Keratinocyte (primary cell): ENCODE results near the gene MCM3AP. TPM values are rescaled to one million over a fixed set of nuclear protein-coding genes. Genes with fewer than 3 reads are reported as not detected.

ENCODE experiments used
- DNase-seq: peaks from one replicate; pipeline ENCODE4 v3.0.0-alpha.2; 2011; ENCODE audit warnings: low read depth, missing footprints, low spot score
- FAIRE-seq: peaks from 2 replicates; lab custom pipeline; 2011; peaks lifted over from hg19 to GRCh38; lab: Jason Lieb, UNC
- H2AFZ ChIP-seq: 2 replicates; pipeline ENCODE4 v1.6.0; 2012; ENCODE audit warnings: low read length, control low read depth, inconsistent platforms; ENCODE audit not compliant: control insufficient read depth
- H3K27ac ChIP-seq: 2 replicates; pipeline ENCODE4 v1.5.1; 2011; ENCODE audit warnings: low read length; ENCODE audit not compliant: control insufficient read depth, insufficient read depth
- H3K27me3 ChIP-seq: 3 replicates; pipeline ENCODE4 v1.6.0; 2011; ENCODE audit warnings: low read length; ENCODE audit not compliant: control insufficient read depth, insufficient read depth; ENCODE audit errors: extremely low read depth
- H3K36me3 ChIP-seq, 2 experiments: 2 replicates in 1 of 2; 3 replicates in 1 of 2; pipeline ENCODE4 v1.5.1; 2011; ENCODE audit warnings: low read length in 2 of 2, mild to moderate bottlenecking in 1 of 2; ENCODE audit not compliant: control insufficient read depth in 2 of 2, insufficient read depth in 2 of 2; ENCODE audit errors: extremely low read depth in 1 of 2
- H3K4me1 ChIP-seq: 3 replicates; pipeline ENCODE4 v1.5.1; 2011; ENCODE audit warnings: low read length; ENCODE audit not compliant: control insufficient read depth, insufficient read depth; ENCODE audit errors: extremely low read depth
- H3K4me2 ChIP-seq: 3 replicates; pipeline ENCODE4 v1.6.0; 2011; ENCODE audit warnings: low read depth, low read length; ENCODE audit not compliant: control insufficient read depth, insufficient read depth; ENCODE audit errors: extremely low read depth
- H3K4me3 ChIP-seq, 3 experiments: fragments of 200-600 bp in 1 of 3; sonication (generic) in 1 of 3; 2 replicates in 2 of 3; 3 replicates in 1 of 3; pipeline ENCODE4 v1.5.1; 2011 to 2016; ENCODE audit warnings: low read length in 3 of 3, mild to moderate bottlenecking in 3 of 3, control low read depth in 2 of 3, inconsistent platforms in 1 of 3, low read depth in 1 of 3, mixed read lengths in 1 of 3, mixed run types in 1 of 3, moderate library complexity in 1 of 3; ENCODE audit not compliant: control insufficient read depth in 2 of 3, insufficient read depth in 2 of 3; ENCODE audit errors: extremely low read depth in 1 of 3
- H3K79me2 ChIP-seq: 2 replicates; pipeline ENCODE4 v1.6.0; 2012; ENCODE audit warnings: low read length; ENCODE audit not compliant: control insufficient read depth, insufficient read depth
- H3K9ac ChIP-seq: 3 replicates; pipeline ENCODE4 v1.6.0; 2011; ENCODE audit warnings: low read length; ENCODE audit not compliant: control insufficient read depth, insufficient read depth; ENCODE audit errors: extremely low read depth
- H3K9me1 ChIP-seq: 3 replicates; pipeline ENCODE4 v1.6.0; 2011; ENCODE audit warnings: low read length; ENCODE audit not compliant: control insufficient read depth, insufficient read depth; ENCODE audit errors: extremely low read depth
- H3K9me3 ChIP-seq: 2 replicates; pipeline ENCODE4 v1.5.1; 2012; ENCODE audit warnings: low read depth, low read length; ENCODE audit not compliant: control insufficient read depth
- H4K20me1 ChIP-seq: 3 replicates; pipeline ENCODE4 v1.6.0; 2011; ENCODE audit warnings: low read length; ENCODE audit not compliant: control insufficient read depth, insufficient read depth; ENCODE audit errors: extremely low read depth
- CTCF ChIP-seq, 3 experiments: IDR thresholded peaks in 1 of 3; conservative IDR thresholded peaks in 1 of 3; optimal IDR thresholded peaks in 1 of 3; 2 replicates in 2 of 3; 3 replicates in 1 of 3; pipeline versions ENCODE3 to v1.5.1; 2011; ENCODE audit warnings: low read length in 3 of 3, mild to moderate bottlenecking in 3 of 3, moderate library complexity in 2 of 3, control low read depth in 1 of 3, inconsistent platforms in 1 of 3; ENCODE audit not compliant: insufficient read depth in 2 of 3; ENCODE audit errors: extremely low read depth in 1 of 3
- EZH2 ChIP-seq: IDR thresholded peaks from one replicate; pipeline ENCODE4 v1.6.1; 2012; ENCODE audit warnings: inconsistent platforms, mild to moderate bottlenecking, low read length, moderate library complexity
- dilution Hi-C: fragments of 300-500 bp; cut with MboI; formaldehyde crosslinking; loops from one replicate; pipeline ENCODE4 v1.7.0; 2020; ENCODE audit warnings: low sequenced_read_pairs; ENCODE audit not compliant: extremely low pct_ligation_motif_present
- polyA plus RNA-seq, 5 experiments: library from polyadenylated mRNA; depleted of rRNA in 3 of 5; stranded (reverse) in 3 of 5; stranded (forward) in 1 of 5; unstranded in 1 of 5; fragments of >200 nt; gene quantifications; 1 replicate in 1 of 5; 2 replicates in 3 of 5; 3 replicates in 1 of 5; pipeline versions ENCODE4 v1.2.1 to v1.2.3, GENCODE V29; 2011 to 2012; ENCODE audit warnings: missing spikeins in 2 of 5, low read depth in 1 of 5, low replicate concordance in 1 of 5

Gene MCM3AP
- polyA plus RNA-seq, 1 donor (not counting 4 experiments of a cell fraction or from before 2014, with no cell fraction given) = 34.3 TPM

DNA sequence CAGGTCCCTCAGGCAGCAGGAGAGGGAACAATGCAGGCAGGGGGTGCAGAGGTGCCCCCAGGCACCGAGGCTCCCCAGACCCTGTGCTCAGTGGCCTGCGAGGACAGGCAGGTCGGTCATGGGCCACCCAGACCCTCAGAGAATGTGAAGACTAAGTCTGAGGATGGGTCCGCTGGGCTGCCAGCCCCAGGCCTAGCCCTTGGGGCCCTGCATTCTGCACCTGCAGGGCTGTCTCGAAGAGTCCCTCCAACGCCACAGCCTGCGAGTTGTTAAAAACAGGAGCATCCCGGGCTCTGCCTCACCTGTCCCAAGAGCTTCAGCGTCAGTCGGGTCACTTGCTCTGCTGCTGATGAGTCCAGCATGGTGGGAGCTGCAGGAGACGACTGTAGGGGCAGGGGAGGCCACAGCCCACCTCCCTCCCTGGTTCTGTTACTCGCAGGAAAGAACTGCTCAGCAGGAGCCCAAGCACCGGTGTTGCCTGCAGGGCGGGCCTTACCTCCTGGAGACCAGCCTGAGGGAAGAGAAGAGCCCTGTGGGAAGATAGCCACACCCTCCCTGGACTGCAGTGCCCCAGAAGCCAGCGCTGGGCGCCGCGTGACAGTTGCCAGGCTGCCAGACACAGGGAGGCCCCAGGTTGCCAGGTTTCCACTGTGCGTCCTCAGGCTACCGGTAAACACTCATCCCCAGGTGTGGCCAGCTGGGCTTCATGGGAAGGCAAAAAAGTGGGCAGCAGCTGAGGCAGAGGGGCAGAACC, 32.5 kb upstream of the MCM3AP start:
- Histone ChIP-seq H3K9me3 (no peaks in the 10 kb centered on the region), H3K9ac (no peak overlapping the region), H2AFZ (no peak overlapping the region), H3K36me3 (no peaks in the 10 kb centered on the region), H3K4me3 (no peak overlapping the region), H3K4me2 (no peak overlapping the region), H4K20me1 (no peaks in the 10 kb centered on the region), H3K27me3 (no peaks in the 10 kb centered on the region), H3K27ac (no peak overlapping the region), H3K9me1 (no peaks in the 10 kb centered on the region), H3K4me1 (peaks cover 13% of the 10 kb centered on the region), H3K79me2 (peaks cover 23% of the 10 kb centered on the region)
- FAIRE-seq = no peak
- dilution Hi-C loops = no loop called here
- TF ChIP-seq EZH2 = no peak
- no peak for TF ChIP-seq CTCF (optimal IDR thresholded peaks at IDR 0.05 in 1 of 3, IDR thresholded peaks at IDR 0.05 in 1 of 3, conservative IDR thresholded peaks at IDR 0.05 in 1 of 3; ENCODE audit: extremely low read depth in 1 of 3, insufficient read depth in 2 of 3, low read length in 3 of 3)
- DNase-seq = no peak

DNA sequence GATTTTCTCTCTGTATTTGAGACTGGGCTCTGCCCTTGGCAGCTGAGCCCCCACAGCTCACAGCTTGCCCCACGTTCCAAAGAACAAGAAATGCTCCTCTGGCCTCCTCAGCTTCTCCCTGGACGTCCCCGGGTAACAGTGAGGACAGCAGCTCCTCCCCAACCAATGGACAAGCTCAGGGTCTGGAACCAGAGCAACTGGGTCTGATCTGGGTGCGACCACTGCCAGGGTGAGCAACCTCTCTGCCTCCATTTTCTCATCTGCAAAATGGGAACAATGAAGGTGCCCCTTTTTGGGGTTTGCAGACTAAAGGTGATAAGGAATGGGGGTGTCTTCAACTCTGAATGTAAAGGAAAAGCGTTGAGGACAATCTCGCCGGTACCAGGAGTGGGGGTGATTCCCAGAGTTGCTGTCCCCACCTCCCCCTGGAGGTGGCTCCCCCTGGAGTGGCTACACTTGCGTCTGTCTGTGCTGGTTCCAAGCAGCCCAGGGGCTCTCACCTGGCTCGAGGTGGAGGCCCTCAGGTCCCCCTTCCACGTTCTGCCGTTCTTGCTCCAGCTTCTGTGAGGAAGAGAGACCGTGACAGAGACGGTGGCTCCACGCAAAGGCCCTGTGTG, 31.4 kb upstream of the MCM3AP start:
- Histone ChIP-seq H3K4me2 (no peak overlapping the region), H3K4me3 (no peak overlapping the region), H3K9me1 (no peaks in the 10 kb centered on the region), H3K9ac (no peak overlapping the region), H3K4me1 (peaks cover 7% of the 10 kb centered on the region), H3K9me3 (no peaks in the 10 kb centered on the region), H3K79me2 (peaks cover 12% of the 10 kb centered on the region), H2AFZ (no peak overlapping the region), H3K27ac (no peak overlapping the region), H3K27me3 (no peaks in the 10 kb centered on the region), H4K20me1 (no peaks in the 10 kb centered on the region), H3K36me3 (no peaks in the 10 kb centered on the region)
- FAIRE-seq (no peak), DNase-seq (no peak)
- dilution Hi-C loops = no loop called here
- no peak for TF ChIP-seq CTCF (optimal IDR thresholded peaks at IDR 0.05 in 1 of 3, IDR thresholded peaks at IDR 0.05 in 1 of 3, conservative IDR thresholded peaks at IDR 0.05 in 1 of 3; ENCODE audit: extremely low read depth in 1 of 3, insufficient read depth in 2 of 3, low read length in 3 of 3)
- no peak for TF ChIP-seq EZH2
